ENCODE data around the gene PTF1A. TPM values are rescaled to one million over a fixed set of nuclear protein-coding genes. Genes with fewer than 3 reads are reported as not detected.

PTF1A gene
- total RNA-seq, 4 donors from 2014 or later: not detected

GRCh38 chr10:23189024-23189423 is 3.1 kb upstream of the PTF1A start:
- TF ChIP-seq POLR2A (IDR thresholded peaks at IDR 0.05) (no peak), CTCF (IDR thresholded peaks at IDR 0.05) (no peak)
- 34 to 42% methylated on average over 5 of the region's 5 CpGs for WGBS, 2 donors
- Histone ChIP-seq H3K9me3 (no peaks in the 10 kb centered on the region), H3K27me3 (peaks cover under 1% of the 10 kb centered on the region), H3K27ac (no peak overlapping the region), H3K4me3 (replicated peaks in 1 of 3) (no peak overlapping the region), H3K4me1 (peaks cover 0 to 11% of the 10 kb centered on the region in 2 donors), H3K36me3 (no peaks in the 10 kb centered on the region)
- intact Hi-C loops (cut with DNase I): no loop called here
- DNase-seq: no peak

GRCh38 chr10:23190872-23191763 is 994 bp upstream of the PTF1A start:
- 3 to 4% methylated on average over 29 to 35 of the region's 36 CpGs for whole genome bisulfite sequencing, 2 donors
- no peak for DNase-seq

GRCh38 chr10:23192712-23193434 is 761 bp downstream of the PTF1A start:
- intact Hi-C loops (cut with DNase I): no loop called here
- Histone ChIP-seq H3K27me3 (peaks cover 22% of the 10 kb centered on the region), H3K36me3 (no peaks in the 10 kb centered on the region), H3K27ac (no peak overlapping the region), H3K4me3 (replicated peaks in 1 of 3) (no peak overlapping the region), H3K9me3 (no peaks in the 10 kb centered on the region), H3K4me1 (peaks cover 0 to 14% of the 10 kb centered on the region in 2 donors)
- DNase-seq: no peak
- 2 to 3% methylated on average over 9 to 10 of the region's 100 CpGs for WGBS, 2 donors
- TF ChIP-seq CTCF (IDR thresholded peaks at IDR 0.05): no peak
- no peak for TF ChIP-seq POLR2A (IDR thresholded peaks at IDR 0.05)

More at GRCh38 chr10:23190872-23191763, 994 bp upstream of the PTF1A start:
- Histone ChIP-seq H3K9me3 (no peaks in the 10 kb centered on the region), H3K27ac (no peak overlapping the region), H3K4me3 (replicated peaks in 1 of 3) (no peak overlapping the region), H3K27me3 (peaks cover 19% of the 10 kb centered on the region), H3K4me1 (peaks cover 0 to 14% of the 10 kb centered on the region in 2 donors), H3K36me3 (no peaks in the 10 kb centered on the region)
- no peak for TF ChIP-seq CTCF (IDR thresholded peaks at IDR 0.05)
- TF ChIP-seq POLR2A (IDR thresholded peaks at IDR 0.05): no peak
- intact Hi-C loops (cut with DNase I): no loop called here

- 3 to 5% methylated on average over 19 of the region's 19 CpGs for WGBS, 2 donors
- no peak for DNase-seq
- Histone ChIP-seq H3K4me1 (peaks cover 0 to 14% of the 10 kb centered on the region in 2 donors), H3K27me3 (peaks cover 22% of the 10 kb centered on the region), H3K27ac (no peak overlapping the region), H3K4me3 (replicated peaks in 1 of 3) (no peak overlapping the region), H3K9me3 (no peaks in the 10 kb centered on the region), H3K36me3 (no peaks in the 10 kb centered on the region)
- intact Hi-C loops (cut with DNase I): no loop called here
- TF ChIP-seq POLR2A (IDR thresholded peaks at IDR 0.05): no peak
- TF ChIP-seq CTCF (IDR thresholded peaks at IDR 0.05): no peak
These were observed 1.4 kb downstream of the PTF1A start for GRCh38 chr10:23193435-23194074.

Data from thyroid gland (tissue), 4 donors.